Measurements from ENCODE around the gene FRMPD1. TPM values are rescaled to one million over a fixed set of nuclear protein-coding genes. Genes with fewer than 3 reads are reported as not detected.

FRMPD1 gene
- total and polyA plus RNA-seq, 7 experiments from 2014 or later = not detected

DNA sequence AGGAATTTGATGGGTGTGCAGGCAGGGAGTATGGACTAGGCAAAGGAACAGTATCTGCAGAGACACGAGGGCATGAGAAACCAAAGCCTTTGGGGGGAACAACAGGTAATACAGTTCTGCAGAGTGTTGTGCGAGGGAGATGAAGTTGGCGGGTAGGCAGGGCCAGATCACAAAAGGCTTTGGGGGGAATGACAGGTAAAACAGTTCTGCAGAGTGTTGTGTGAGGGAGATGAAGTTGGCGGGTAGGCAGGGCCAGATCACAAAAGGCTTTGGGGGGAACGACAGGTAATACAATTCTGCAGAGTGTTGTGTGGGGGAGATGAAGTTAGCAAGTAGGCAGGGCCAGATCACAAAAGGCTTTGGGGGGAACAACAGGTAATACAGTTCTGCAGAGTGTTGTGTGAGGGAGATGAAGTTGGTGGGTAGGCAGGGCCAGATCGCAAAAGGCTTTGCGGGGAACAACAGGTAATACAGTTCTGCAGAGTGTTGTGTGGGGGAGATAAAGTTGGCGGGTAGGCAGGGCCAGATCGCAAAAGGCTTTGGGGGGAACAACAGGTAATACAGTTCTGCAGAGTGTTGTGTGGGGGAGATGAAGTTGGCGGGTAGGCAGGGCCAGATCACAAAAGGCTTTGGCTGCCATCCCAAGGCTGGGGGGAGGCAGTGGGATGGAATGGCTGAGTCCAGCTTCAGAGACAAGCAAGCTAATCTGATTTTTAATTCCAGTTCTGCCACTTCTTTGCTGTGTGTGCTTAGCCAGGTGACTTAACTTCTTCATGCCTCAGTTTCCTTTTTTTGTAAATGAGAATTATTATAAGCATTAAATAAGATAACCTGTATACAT lies 33.0 kb downstream of the FRMPD1 start:
- CTCF ChIA-PET = no interaction called here
- H3K4me3 Mint-ChIP-seq = no peak overlapping the region
- H3K27ac Mint-ChIP-seq = no peak overlapping the region
- H3K27me3 Mint-ChIP-seq = peaks cover 33 to 53% (median 47%) of the 10 kb centered on the region in 5 donors
- DNase-seq (no peak), ATAC-seq (no peak)
- H3K36me3 ChIP-seq (ENCODE audit: control insufficient read depth in 2 of 3, insufficient read depth in 3 of 3, low read length in 3 of 3) = no peaks in the 10 kb centered on the region
- H3K4me3 ChIP-seq (ENCODE audit: low read length) = no peak overlapping the region
- peaks cover 0 to 7% (median 0%) of the 10 kb centered on the region in 5 donors for H3K36me3 Mint-ChIP-seq
- H3K27ac ChIP-seq (ENCODE audit: low read depth, low read length) = no peak overlapping the region
- H3K9me3 ChIP-seq (ENCODE audit: control insufficient read depth in 2 of 3, low read length in 3 of 3) = no peaks in the 10 kb centered on the region
- intact Hi-C loops (cut with micrococcal nuclease) = no loop called here
- H3K9me3 Mint-ChIP-seq = peaks cover 0 to 2% (median 0%) of the 10 kb centered on the region in 11 donors
- no peaks in the 10 kb centered on the region for H3K4me1 Mint-ChIP-seq
- POLR2A ChIA-PET = no interaction called here
- peaks cover 0 to 3% of the 10 kb centered on the region in 2 donors for H3K27me3 ChIP-seq (ENCODE audit: control insufficient read depth in 2 of 2, insufficient read depth in 2 of 2, low read length in 2 of 2)
- no peaks in the 10 kb centered on the region for H3K4me1 ChIP-seq (ENCODE audit: control insufficient read depth in 2 of 2, insufficient read depth in 2 of 2, low read length in 2 of 2)

DNA sequence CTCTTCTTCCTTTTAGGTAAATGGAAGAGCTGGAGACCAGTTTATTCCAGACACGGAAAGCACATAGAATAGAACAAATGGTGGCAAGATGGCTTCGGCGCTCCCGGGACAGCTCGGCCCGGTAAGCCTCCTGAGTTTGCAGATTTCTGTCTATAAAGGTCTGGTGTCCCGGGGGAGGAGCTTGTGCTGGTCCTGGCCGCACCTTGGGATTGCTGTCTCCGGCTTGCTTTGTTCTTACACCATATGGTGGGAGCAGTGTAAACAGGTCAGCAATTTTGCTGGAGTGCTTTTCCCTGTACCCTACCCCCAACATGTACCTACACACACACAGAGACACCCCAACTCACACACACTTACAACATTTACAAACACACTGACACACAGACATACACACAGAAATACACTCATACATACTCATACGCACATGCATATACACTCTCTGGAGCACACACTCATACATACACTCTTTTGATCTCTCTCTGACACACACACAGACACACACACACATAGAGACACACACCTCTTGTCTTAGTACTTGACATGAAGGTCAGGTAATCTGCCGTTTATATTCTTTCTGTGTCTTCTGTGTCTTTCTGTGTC lies 42.0 kb downstream of the FRMPD1 start:
- H3K27me3 ChIP-seq (ENCODE audit: control insufficient read depth in 2 of 2, insufficient read depth in 2 of 2, low read length in 2 of 2) = peaks cover 3 to 4% of the 10 kb centered on the region in 2 donors
- no peaks in the 10 kb centered on the region for H3K9me3 ChIP-seq (ENCODE audit: control insufficient read depth in 2 of 3, low read length in 3 of 3)
- Mint-ChIP-seq H3K4me3 (no peak overlapping the region), H3K27me3 (peaks cover 41 to 59% (median 52%) of the 10 kb centered on the region in 5 donors), H3K4me1 (peaks cover 0 to 1% (median 0%) of the 10 kb centered on the region in 7 donors), H3K9me3 (peaks cover 0 to 3% (median 0%) of the 10 kb centered on the region in 11 donors), H3K36me3 (no peaks in the 10 kb centered on the region), H3K27ac (no peak overlapping the region)
- ATAC-seq = no peak
- intact Hi-C loops (cut with micrococcal nuclease) = no loop called here
- POLR2A ChIA-PET = no interaction called here
- no peaks in the 10 kb centered on the region for H3K36me3 ChIP-seq (ENCODE audit: control insufficient read depth in 2 of 3, insufficient read depth in 3 of 3, low read length in 3 of 3)
- H3K27ac ChIP-seq (ENCODE audit: low read depth, low read length) = no peak overlapping the region
- no peak overlapping the region for H3K4me3 ChIP-seq (ENCODE audit: low read length)
- no peak for DNase-seq
- CTCF ChIA-PET = no interaction called here
- no peaks in the 10 kb centered on the region for H3K4me1 ChIP-seq (ENCODE audit: control insufficient read depth in 2 of 2, insufficient read depth in 2 of 2, low read length in 2 of 2)

DNA sequence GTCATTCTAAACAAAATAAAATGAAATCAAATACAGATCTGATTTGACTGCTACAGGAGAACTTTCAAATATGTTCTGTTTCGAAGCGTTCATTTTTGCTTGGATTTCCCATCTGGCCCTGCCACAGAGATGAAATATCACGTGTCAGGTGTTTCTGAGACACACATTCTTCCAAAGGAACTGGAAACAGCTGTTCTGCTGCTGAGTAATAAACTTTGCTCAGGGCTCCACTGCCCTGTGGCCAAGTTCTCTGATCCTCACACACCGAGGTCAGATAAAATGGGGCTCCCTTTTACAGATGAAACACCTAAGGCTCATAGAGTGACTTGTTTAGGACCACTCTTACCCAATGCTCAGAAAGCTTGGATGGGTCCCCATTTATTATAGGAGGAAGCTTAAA lies 42.5 kb downstream of the FRMPD1 start:
- POLR2A ChIA-PET = no interaction called here
- Histone ChIP-seq H3K27ac (ENCODE audit: low read depth, low read length) (no peak overlapping the region), H3K27me3 (ENCODE audit: control insufficient read depth in 2 of 2, insufficient read depth in 2 of 2, low read length in 2 of 2) (peaks cover 2 to 4% of the 10 kb centered on the region in 2 donors), H3K36me3 (ENCODE audit: control insufficient read depth in 2 of 3, insufficient read depth in 3 of 3, low read length in 3 of 3) (no peaks in the 10 kb centered on the region), H3K4me3 (ENCODE audit: low read length) (no peak overlapping the region), H3K4me1 (ENCODE audit: control insufficient read depth in 2 of 2, insufficient read depth in 2 of 2, low read length in 2 of 2) (no peaks in the 10 kb centered on the region), H3K9me3 (ENCODE audit: control insufficient read depth in 2 of 3, low read length in 3 of 3) (no peaks in the 10 kb centered on the region)
- Mint-ChIP-seq H3K9me3 (peaks cover 0 to 3% (median 0%) of the 10 kb centered on the region in 11 donors), H3K27ac (no peak overlapping the region), H3K27me3 (peaks cover 41 to 59% (median 52%) of the 10 kb centered on the region in 5 donors), H3K36me3 (no peaks in the 10 kb centered on the region), H3K4me3 (no peak overlapping the region), H3K4me1 (peaks cover 0 to 1% (median 0%) of the 10 kb centered on the region in 7 donors)
- DNase-seq (no peak), ATAC-seq (no peak)
- intact Hi-C loops (cut with micrococcal nuclease) = no loop called here
- CTCF ChIA-PET = no interaction called here

DNA sequence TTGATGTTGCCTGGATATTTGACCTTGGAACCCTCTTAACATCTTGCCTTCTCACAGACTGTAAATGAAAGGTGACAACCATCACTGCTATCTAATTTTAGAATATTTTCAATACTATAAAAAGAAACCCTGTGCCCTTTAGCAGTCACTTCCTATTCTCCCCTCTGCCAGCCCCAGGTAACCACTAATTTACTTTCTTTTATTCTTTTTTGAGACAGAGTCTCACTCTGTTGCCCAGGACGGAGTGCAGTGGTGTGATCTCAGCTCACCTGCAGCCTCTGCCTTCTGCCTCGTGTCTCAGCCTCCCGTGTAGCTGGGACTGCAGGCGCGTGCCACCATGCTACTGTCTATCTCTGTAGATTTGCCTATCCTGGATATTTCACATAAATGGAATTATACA lies 43.6 kb downstream of the FRMPD1 start:
- Mint-ChIP-seq H3K36me3 (no peaks in the 10 kb centered on the region), H3K4me1 (peaks cover 0 to 1% (median 0%) of the 10 kb centered on the region in 7 donors), H3K27me3 (peaks cover 41 to 57% (median 48%) of the 10 kb centered on the region in 5 donors), H3K9me3 (peaks cover 0 to 3% (median 0%) of the 10 kb centered on the region in 11 donors), H3K27ac (no peak overlapping the region), H3K4me3 (no peak overlapping the region)
- Histone ChIP-seq H3K4me1 (ENCODE audit: control insufficient read depth in 2 of 2, insufficient read depth in 2 of 2, low read length in 2 of 2) (no peaks in the 10 kb centered on the region), H3K9me3 (ENCODE audit: control insufficient read depth in 2 of 3, low read length in 3 of 3) (no peaks in the 10 kb centered on the region), H3K27ac (ENCODE audit: low read depth, low read length) (no peak overlapping the region), H3K36me3 (ENCODE audit: control insufficient read depth in 2 of 3, insufficient read depth in 3 of 3, low read length in 3 of 3) (no peaks in the 10 kb centered on the region), H3K27me3 (ENCODE audit: control insufficient read depth in 2 of 2, insufficient read depth in 2 of 2, low read length in 2 of 2) (peaks cover 0 to 4% of the 10 kb centered on the region in 2 donors), H3K4me3 (ENCODE audit: low read length) (no peak overlapping the region)
- intact Hi-C loops (cut with micrococcal nuclease) = no loop called here
- no peak for DNase-seq
- ATAC-seq = no peak
- POLR2A ChIA-PET = no interaction called here
- CTCF ChIA-PET = no interaction called here

DNA sequence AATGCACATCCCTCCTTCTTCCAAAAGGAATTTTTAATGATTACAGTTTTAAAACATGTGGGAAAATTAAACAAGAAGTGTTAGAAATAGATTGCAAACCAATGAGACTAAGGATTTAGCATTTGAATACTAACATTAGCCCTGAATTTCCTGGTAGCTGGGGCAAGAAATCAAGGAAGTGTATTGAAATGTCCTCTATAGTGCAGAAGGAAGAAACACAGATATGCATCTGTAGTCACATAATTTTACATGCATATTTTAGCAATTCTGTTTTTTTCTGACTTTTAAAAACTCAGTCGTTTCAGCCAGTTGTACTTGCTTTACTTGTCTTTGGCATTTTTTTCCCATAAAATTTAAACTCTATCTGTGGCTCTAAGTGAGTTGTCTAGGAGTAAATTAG lies 45.8 kb downstream of the FRMPD1 start:
- no peaks in the 10 kb centered on the region for H3K4me1 ChIP-seq (ENCODE audit: control insufficient read depth in 2 of 2, insufficient read depth in 2 of 2, low read length in 2 of 2)
- peaks cover 35 to 59% (median 42%) of the 10 kb centered on the region in 5 donors for H3K27me3 Mint-ChIP-seq
- H3K36me3 Mint-ChIP-seq = no peaks in the 10 kb centered on the region
- H3K27me3 ChIP-seq (ENCODE audit: control insufficient read depth in 2 of 2, insufficient read depth in 2 of 2, low read length in 2 of 2) = peaks cover 0 to 4% of the 10 kb centered on the region in 2 donors
- DNase-seq (no peak), ATAC-seq (no peak)
- no peak overlapping the region for H3K27ac Mint-ChIP-seq
- H3K4me3 ChIP-seq (ENCODE audit: low read length) = no peak overlapping the region
- intact Hi-C loops (cut with micrococcal nuclease) = no loop called here
- H3K27ac ChIP-seq (ENCODE audit: low read depth, low read length) = no peak overlapping the region
- peaks cover 0 to 1% (median 0%) of the 10 kb centered on the region in 7 donors for H3K4me1 Mint-ChIP-seq
- ChIA-PET POLR2A (no interaction called here), CTCF (no interaction called here)
- no peaks in the 10 kb centered on the region for H3K36me3 ChIP-seq (ENCODE audit: control insufficient read depth in 2 of 3, insufficient read depth in 3 of 3, low read length in 3 of 3)
- no peaks in the 10 kb centered on the region for H3K9me3 ChIP-seq (ENCODE audit: control insufficient read depth in 2 of 3, low read length in 3 of 3)
- no peak overlapping the region for H3K4me3 Mint-ChIP-seq
- peaks cover 0 to 3% (median 0%) of the 10 kb centered on the region in 11 donors for H3K9me3 Mint-ChIP-seq

DNA sequence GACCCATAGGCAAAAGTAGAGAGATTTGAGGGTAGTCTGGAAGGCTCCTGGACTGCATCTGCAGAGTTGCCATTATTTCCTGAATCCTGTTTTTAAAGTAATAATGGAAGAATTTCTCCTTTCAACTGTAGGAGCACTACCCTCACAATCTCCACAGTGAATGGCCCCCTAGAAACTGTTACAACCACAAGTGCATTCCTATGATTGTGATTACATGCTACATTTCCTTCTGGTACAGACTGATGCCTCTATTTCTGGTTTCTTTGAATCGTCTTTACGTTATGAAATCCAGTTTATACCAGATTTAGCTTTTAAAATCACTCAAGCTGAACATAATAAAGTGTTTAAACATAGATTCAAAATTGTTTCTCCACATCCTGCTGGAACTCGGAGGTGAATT lies 49.4 kb downstream of the FRMPD1 start:
- ChIA-PET POLR2A (no interaction called here), CTCF (no interaction called here)
- ATAC-seq (no peak), DNase-seq (no peak)
- H3K9me3 ChIP-seq (ENCODE audit: control insufficient read depth in 2 of 3, low read length in 3 of 3) = no peaks in the 10 kb centered on the region
- H3K27ac ChIP-seq (ENCODE audit: low read depth, low read length) = no peak overlapping the region
- no peak overlapping the region for H3K4me3 Mint-ChIP-seq
- H3K27ac Mint-ChIP-seq = no peak overlapping the region
- no peaks in the 10 kb centered on the region for H3K4me1 ChIP-seq (ENCODE audit: control insufficient read depth in 2 of 2, insufficient read depth in 2 of 2, low read length in 2 of 2)
- peaks cover 17 to 35% (median 30%) of the 10 kb centered on the region in 5 donors for H3K27me3 Mint-ChIP-seq
- H3K4me3 ChIP-seq (ENCODE audit: low read length) = no peak overlapping the region
- peaks cover 0 to 1% (median 0%) of the 10 kb centered on the region in 7 donors for H3K4me1 Mint-ChIP-seq
- H3K36me3 Mint-ChIP-seq = no peaks in the 10 kb centered on the region
- intact Hi-C loops (cut with micrococcal nuclease) = no loop called here
- H3K9me3 Mint-ChIP-seq = peaks cover 0 to 2% (median 0%) of the 10 kb centered on the region in 11 donors
- no peaks in the 10 kb centered on the region for H3K36me3 ChIP-seq (ENCODE audit: control insufficient read depth in 2 of 3, insufficient read depth in 3 of 3, low read length in 3 of 3)
- H3K27me3 ChIP-seq (ENCODE audit: control insufficient read depth in 2 of 2, insufficient read depth in 2 of 2, low read length in 2 of 2) = no peaks in the 10 kb centered on the region
